ENCODE results near the gene FRMPD1.

DNA sequence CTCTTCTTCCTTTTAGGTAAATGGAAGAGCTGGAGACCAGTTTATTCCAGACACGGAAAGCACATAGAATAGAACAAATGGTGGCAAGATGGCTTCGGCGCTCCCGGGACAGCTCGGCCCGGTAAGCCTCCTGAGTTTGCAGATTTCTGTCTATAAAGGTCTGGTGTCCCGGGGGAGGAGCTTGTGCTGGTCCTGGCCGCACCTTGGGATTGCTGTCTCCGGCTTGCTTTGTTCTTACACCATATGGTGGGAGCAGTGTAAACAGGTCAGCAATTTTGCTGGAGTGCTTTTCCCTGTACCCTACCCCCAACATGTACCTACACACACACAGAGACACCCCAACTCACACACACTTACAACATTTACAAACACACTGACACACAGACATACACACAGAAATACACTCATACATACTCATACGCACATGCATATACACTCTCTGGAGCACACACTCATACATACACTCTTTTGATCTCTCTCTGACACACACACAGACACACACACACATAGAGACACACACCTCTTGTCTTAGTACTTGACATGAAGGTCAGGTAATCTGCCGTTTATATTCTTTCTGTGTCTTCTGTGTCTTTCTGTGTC, 42.0 kb downstream of the FRMPD1 start:
- TF ChIP-seq, protein P1, sequence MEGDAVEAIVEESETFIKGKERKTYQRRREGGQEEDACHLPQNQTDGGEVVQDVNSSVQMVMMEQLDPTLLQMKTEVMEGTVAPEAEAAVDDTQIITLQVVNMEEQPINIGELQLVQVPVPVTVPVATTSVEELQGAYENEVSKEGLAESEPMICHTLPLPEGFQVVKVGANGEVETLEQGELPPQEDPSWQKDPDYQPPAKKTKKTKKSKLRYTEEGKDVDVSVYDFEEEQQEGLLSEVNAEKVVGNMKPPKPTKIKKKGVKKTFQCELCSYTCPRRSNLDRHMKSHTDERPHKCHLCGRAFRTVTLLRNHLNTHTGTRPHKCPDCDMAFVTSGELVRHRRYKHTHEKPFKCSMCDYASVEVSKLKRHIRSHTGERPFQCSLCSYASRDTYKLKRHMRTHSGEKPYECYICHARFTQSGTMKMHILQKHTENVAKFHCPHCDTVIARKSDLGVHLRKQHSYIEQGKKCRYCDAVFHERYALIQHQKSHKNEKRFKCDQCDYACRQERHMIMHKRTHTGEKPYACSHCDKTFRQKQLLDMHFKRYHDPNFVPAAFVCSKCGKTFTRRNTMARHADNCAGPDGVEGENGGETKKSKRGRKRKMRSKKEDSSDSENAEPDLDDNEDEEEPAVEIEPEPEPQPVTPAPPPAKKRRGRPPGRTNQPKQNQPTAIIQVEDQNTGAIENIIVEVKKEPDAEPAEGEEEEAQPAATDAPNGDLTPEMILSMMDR (IDR thresholded peaks at IDR 0.05), result no peak
- no peak for TF ChIP-seq POLR2AphosphoS5 (IDR thresholded peaks at IDR 0.05)
